CD4-positive, CD25-positive, alpha-beta regulatory T cell (primary cell): ENCODE results near the gene NOL6. TPM values are rescaled to one million over a fixed set of nuclear protein-coding genes. Genes with fewer than 3 reads are reported as not detected.

Experiments
- ATAC-seq, 2 donors: fragments of 150-1000 bp; cut with Tn5 transposase; one replicate each; pipeline ENCODE4 v1.10.0; 2021; ENCODE audit warnings: low read depth in 2 of 2, moderate number of reproducible peaks in 2 of 2, moderate library complexity in 1 of 2
- DNase-seq, 3 donors: peaks; one replicate each; pipeline versions ENCODE4 v3.0.0 to v3.0.0-alpha.2; 2012 to 2022; ENCODE audit warnings: mixed read lengths in 1 of 3
- H3K27ac ChIP-seq: one replicate; pipeline ENCODE4 v1.7.0; 2013; ENCODE audit warnings: mild to moderate bottlenecking, low read length; ENCODE audit not compliant: insufficient read depth, poor library complexity, severe bottlenecking
- H3K27me3 ChIP-seq: one replicate; pipeline ENCODE4 v1.7.0; 2013; ENCODE audit warnings: low read length; ENCODE audit not compliant: control insufficient read depth, insufficient read depth
- H3K36me3 ChIP-seq: one replicate; pipeline ENCODE4 v1.7.0; 2013; ENCODE audit warnings: mild to moderate bottlenecking, low read length, moderate library complexity; ENCODE audit not compliant: control insufficient read depth, insufficient read depth
- H3K4me1 ChIP-seq: 2 replicates; pipeline ENCODE4 v1.7.0; 2013; ENCODE audit warnings: mild to moderate bottlenecking, low read length; ENCODE audit not compliant: insufficient read depth, control insufficient read depth, poor library complexity, severe bottlenecking
- H3K4me3 ChIP-seq: one replicate; pipeline ENCODE4 v1.7.0; 2013; ENCODE audit warnings: low read depth, mild to moderate bottlenecking, low read length, moderate library complexity
- H3K9me3 ChIP-seq, 2 experiments: 1 replicate in 1 of 2; 2 replicates in 1 of 2; pipeline ENCODE4 v1.7.0; 2013; ENCODE audit warnings: low read length in 2 of 2, mild to moderate bottlenecking in 1 of 2, moderate library complexity in 1 of 2; ENCODE audit not compliant: control insufficient read depth in 2 of 2
- H3K27ac Mint-ChIP-seq, 3 donors: one replicate each; pipeline ENCODE4 v1.8.0; 2020 to 2022; ENCODE audit warnings: mild to moderate bottlenecking in 3 of 3, mixed read lengths in 3 of 3, moderate library complexity in 2 of 3
- H3K27me3 Mint-ChIP-seq: one replicate; pipeline ENCODE4 v1.8.0; 2022; ENCODE audit warnings: mild to moderate bottlenecking, mixed read lengths
- H3K36me3 Mint-ChIP-seq: one replicate; pipeline ENCODE4 v1.8.0; 2020; ENCODE audit warnings: mixed read lengths
- H3K4me1 Mint-ChIP-seq, 4 donors: one replicate each; pipeline ENCODE4 v1.8.0; 2020 to 2022; ENCODE audit warnings: mixed read lengths in 4 of 4, mild to moderate bottlenecking in 1 of 4
- H3K4me3 Mint-ChIP-seq, 4 donors: one replicate each; pipeline ENCODE4 v1.8.0; 2020 to 2022; ENCODE audit warnings: mild to moderate bottlenecking in 4 of 4, mixed read lengths in 4 of 4, moderate library complexity in 3 of 4
- H3K9me3 Mint-ChIP-seq, 7 donors: one replicate each; pipeline ENCODE4 v1.8.0; 2020 to 2022; ENCODE audit warnings: mixed read lengths in 7 of 7, mild to moderate bottlenecking in 3 of 7, moderate library complexity in 2 of 7
- polyA plus RNA-seq, 4 donors: library from polyadenylated mRNA; unstranded; fragments of 300-500 nt; fragmentation: Illumina TruSeq; gene quantifications; one replicate each; pipeline ENCODE4 v1.2.3, GENCODE V29; 2021
- total RNA-seq: library from RNA; stranded (reverse); gene quantifications from one replicate; pipeline ENCODE4 v1.2.3, GENCODE V29; 2022

The NOL6 gene
- total and polyA plus RNA-seq, 5 donors from 2014 or later: 13.4 to 29.4 (median 14.4) TPM

DNA sequence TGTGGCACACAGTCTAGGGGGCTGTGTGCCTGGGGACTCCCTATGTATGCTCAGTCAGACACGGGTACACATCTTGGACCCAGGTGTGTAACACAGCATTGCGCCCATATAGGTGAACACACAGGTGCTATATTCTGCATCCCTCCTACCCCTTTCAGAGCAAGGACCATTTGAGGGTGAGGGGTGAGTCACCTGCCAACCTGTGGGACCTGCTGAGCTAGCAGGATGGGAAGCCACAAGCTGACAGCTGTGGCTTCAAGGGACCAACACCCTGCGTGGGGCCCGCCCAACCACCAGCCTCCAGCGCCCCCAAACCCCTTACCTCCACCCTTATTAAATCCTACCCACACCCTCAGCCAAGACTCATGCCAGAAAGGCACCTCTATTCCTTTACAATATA lies 56.7 kb downstream of the NOL6 start:
- Histone ChIP-seq H3K27me3 (no peaks in the 10 kb centered on the region), H3K9me3 (no peaks in the 10 kb centered on the region), H3K4me1 (peaks cover 45% of the 10 kb centered on the region), H3K27ac (no peak overlapping the region), H3K4me3 (no peak overlapping the region), H3K36me3 (no peaks in the 10 kb centered on the region)
- ATAC-seq (peak; percentile 49 to 56), DNase-seq (peak in 1 of 3 donors; percentile 83)
- H3K36me3 Mint-ChIP-seq: no peaks in the 10 kb centered on the region
- peak overlapping the region; percentile 64 to 88 (median 76) for H3K4me3 Mint-ChIP-seq
- H3K4me1 Mint-ChIP-seq: peaks cover 0 to 55% (median 40%) of the 10 kb centered on the region in 4 donors
- H3K27ac Mint-ChIP-seq: peak overlapping the region; percentile 80 to 93 (median 90)
- no peaks in the 10 kb centered on the region for H3K9me3 Mint-ChIP-seq
- no peaks in the 10 kb centered on the region for H3K27me3 Mint-ChIP-seq

DNA sequence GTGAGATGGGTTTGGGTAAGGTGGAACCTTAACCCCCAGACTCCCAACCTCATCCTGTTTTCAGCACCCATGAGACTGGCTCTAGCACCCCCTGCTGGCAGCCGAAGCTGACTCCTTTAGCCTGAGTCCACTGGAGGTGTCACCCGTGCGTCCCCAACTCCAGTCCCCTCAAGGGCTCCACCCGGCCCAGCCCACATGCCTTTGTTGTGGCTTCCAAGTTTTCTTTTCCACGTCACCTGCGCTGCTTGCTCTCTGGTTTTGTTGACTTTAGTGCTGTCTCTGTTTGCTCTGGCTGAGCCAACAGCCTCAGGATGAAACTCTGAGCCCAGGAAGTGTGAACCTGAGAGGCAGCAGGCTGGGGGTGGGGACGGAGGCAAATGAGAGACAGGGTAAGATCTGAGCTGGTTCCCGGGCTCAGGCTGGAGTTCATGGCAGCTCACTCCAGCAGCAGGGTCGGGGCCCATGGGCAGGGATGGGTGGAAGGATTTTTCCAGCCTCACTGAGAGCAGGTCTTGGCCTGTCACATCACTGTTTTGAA lies 58.2 kb downstream of the NOL6 start:
- Histone ChIP-seq H3K27me3 (no peaks in the 10 kb centered on the region), H3K9me3 (no peaks in the 10 kb centered on the region), H3K4me1 (peaks cover 45% of the 10 kb centered on the region), H3K4me3 (peak overlapping the region; percentile 32), H3K27ac (peak overlapping the region; percentile 69), H3K36me3 (no peaks in the 10 kb centered on the region)
- H3K4me3 Mint-ChIP-seq: peak overlapping the region; percentile 64 to 89 (median 80)
- peaks cover 0 to 52% (median 38%) of the 10 kb centered on the region in 4 donors for H3K4me1 Mint-ChIP-seq
- H3K9me3 Mint-ChIP-seq: no peaks in the 10 kb centered on the region
- DNase-seq (peak; percentile 75 to 98 (median 88)), ATAC-seq (peak; percentile 82 to 89)
- peak overlapping the region; percentile 90 to 96 (median 92) for H3K27ac Mint-ChIP-seq
- no peaks in the 10 kb centered on the region for H3K27me3 Mint-ChIP-seq
- H3K36me3 Mint-ChIP-seq: no peaks in the 10 kb centered on the region

GRCh38 chr9:33414889-33415500 lies 58.7 kb downstream of the NOL6 start:
- Mint-ChIP-seq H3K9me3 (no peaks in the 10 kb centered on the region), H3K36me3 (no peaks in the 10 kb centered on the region), H3K4me1 (peaks cover 0 to 47% (median 35%) of the 10 kb centered on the region in 4 donors), H3K27ac (peak overlapping the region; percentile 90 to 96 (median 92)), H3K27me3 (no peaks in the 10 kb centered on the region), H3K4me3 (peak overlapping the region; percentile 64 to 89 (median 80))
- H3K4me1 ChIP-seq: peaks cover 42% of the 10 kb centered on the region
- H3K27ac ChIP-seq: peak overlapping the region; percentile 69
- H3K4me3 ChIP-seq: no peak overlapping the region
- no peak for DNase-seq
- no peaks in the 10 kb centered on the region for H3K9me3 ChIP-seq
- no peak for ATAC-seq
- H3K36me3 ChIP-seq: no peaks in the 10 kb centered on the region
- no peaks in the 10 kb centered on the region for H3K27me3 ChIP-seq

- Histone ChIP-seq H3K27ac (peak overlapping the region; percentile 69), H3K27me3 (no peaks in the 10 kb centered on the region), H3K4me1 (peaks cover 42% of the 10 kb centered on the region), H3K9me3 (no peaks in the 10 kb centered on the region), H3K4me3 (no peak overlapping the region), H3K36me3 (no peaks in the 10 kb centered on the region)
- H3K27me3 Mint-ChIP-seq: no peaks in the 10 kb centered on the region
- peak overlapping the region; percentile 39 to 64 (median 50) for H3K4me3 Mint-ChIP-seq
- no peak for ATAC-seq
- peak in 1 of 3 donors; percentile 42 for DNase-seq
- peaks cover 0 to 47% (median 32%) of the 10 kb centered on the region in 4 donors for H3K4me1 Mint-ChIP-seq
- no peaks in the 10 kb centered on the region for H3K9me3 Mint-ChIP-seq
- H3K27ac Mint-ChIP-seq: peak overlapping the region; percentile 66 to 92 (median 90)
- H3K36me3 Mint-ChIP-seq: no peaks in the 10 kb centered on the region
These were observed 59.5 kb downstream of the NOL6 start for GRCh38 chr9:33414268-33414667.

Other genes with a start within 250 kb of the NOL6 start
- not detected for gene SPINK4, start 233.8 kb downstream of the NOL6 start, total RNA-seq
- gene SPINK4, start 233.8 kb downstream of the NOL6 start, polyA plus RNA-seq: not detected
- gene BAG1, start 209.2 kb downstream of the NOL6 start, total RNA-seq: 80.2 TPM
- gene BAG1, start 209.2 kb downstream of the NOL6 start, polyA plus RNA-seq: 100 to 1,000 TPM in 1 of 4 donors, 10 to 100 TPM in 3; 81.8 to 100 (median 94.4) TPM
- gene CHMP5, start 208.9 kb downstream of the NOL6 start, total RNA-seq: 25.5 TPM
- gene CHMP5, start 208.9 kb downstream of the NOL6 start, polyA plus RNA-seq: 10 to 100 TPM; 48.6 to 58.3 (median 56.7) TPM
- 36.8 TPM for gene NFX1, start 183.4 kb downstream of the NOL6 start, total RNA-seq
- gene NFX1, start 183.4 kb downstream of the NOL6 start, polyA plus RNA-seq: 10 to 100 TPM; 19.8 to 31.6 (median 26.7) TPM
- 0.47 TPM for gene AQP7, start 71.4 kb downstream of the NOL6 start, total RNA-seq
- gene AQP7, start 71.4 kb downstream of the NOL6 start, polyA plus RNA-seq: 1 to 10 TPM in 1 of 4 donors, under 1 TPM in 3; 0.15 to 1.0 (median 0.32) TPM
- gene AQP3, start 26.3 kb downstream of the NOL6 start, total RNA-seq: 140 TPM
- gene AQP3, start 26.3 kb downstream of the NOL6 start, polyA plus RNA-seq: 100 to 1,000 TPM; 371 to 543 (median 391) TPM
- not detected for gene ANKRD18B, start 50.3 kb upstream of the NOL6 start, total RNA-seq
- not detected for gene ANKRD18B, start 50.3 kb upstream of the NOL6 start, polyA plus RNA-seq